Measurements from ENCODE around the gene RAB5A. TPM values are rescaled to one million over a fixed set of nuclear protein-coding genes. Genes with fewer than 3 reads are reported as not detected.

Gene RAB5A
- total and polyA plus RNA-seq, 2 donors (not counting 3 experiments of a cell fraction or from before 2014, with no cell fraction given), result 20.6 to 63.8 TPM

DNA sequence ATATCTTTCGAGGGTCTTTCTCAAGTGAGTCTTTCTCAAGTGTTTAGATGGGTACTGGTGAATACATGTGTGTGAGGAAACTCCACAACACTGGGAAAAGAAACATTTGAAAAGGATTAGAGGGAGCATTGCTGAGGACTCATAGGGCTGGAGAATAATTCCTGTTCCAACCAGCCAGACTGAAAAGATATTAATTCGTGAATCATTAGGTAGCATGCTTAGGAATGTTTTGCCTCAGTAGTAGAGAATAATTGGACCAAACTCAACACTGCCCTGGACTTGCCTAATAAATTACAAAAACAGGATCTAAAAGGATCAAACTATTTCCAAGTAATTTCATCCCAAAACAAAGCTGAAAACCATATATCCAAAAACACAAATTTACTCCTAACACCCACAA, 47.9 kb downstream of the RAB5A start:
- H4K20me1 ChIP-seq (replicated peaks; ENCODE audit: control insufficient read depth, extremely low read depth, insufficient read depth, low read length), result no peaks in the 10 kb centered on the region
- H3K9me3 ChIP-seq (replicated peaks; ENCODE audit: control insufficient read depth, insufficient read depth, low read length), result no peaks in the 10 kb centered on the region
- no peak overlapping the region for H3K4me2 ChIP-seq (ENCODE audit: insufficient read depth, low read length)
- H3K36me3 ChIP-seq (ENCODE audit: control insufficient read depth in 2 of 2, extremely low read depth in 1 of 2, insufficient read depth in 2 of 2, low read length in 2 of 2), result no peaks in the 10 kb centered on the region
- no TSS peak for BruUV-seq (replicated peaks)
- no peak overlapping the region for H2AFZ ChIP-seq (ENCODE audit: low read depth, low read length)
- FAIRE-seq, result no peak
- CTCF ChIA-PET, result interaction anchor here (1.2 to 1.7 kb wide), 2 partner anchors 9 to 34 kb away, joined by 3 to 7 read pairs; no protein-coding TSS in a partner anchor
- intact Hi-C loops (cut with micrococcal nuclease), result no loop called here
- H3K27me3 ChIP-seq (ENCODE audit: control insufficient read depth in 2 of 2, insufficient read depth in 2 of 2, low read length in 2 of 2), result no peaks in the 10 kb centered on the region
- POLR2A ChIA-PET, result no interaction called here
- H3K4me1 ChIP-seq (ENCODE audit: control insufficient read depth, extremely low read depth, insufficient read depth, low read length), result no peaks in the 10 kb centered on the region
- H3K9me1 ChIP-seq (replicated peaks; ENCODE audit: control insufficient read depth, extremely low read depth, insufficient read depth, low read length), result no peaks in the 10 kb centered on the region
- no peak overlapping the region for H3K9ac ChIP-seq (replicated peaks; ENCODE audit: extremely low read depth, insufficient read depth, low read length)
- H3K79me2 ChIP-seq (ENCODE audit: control insufficient read depth, insufficient read depth, low read length), result no peaks in the 10 kb centered on the region
- DNase-seq (ENCODE audit: low read depth, low spot score), result no peak
- no peak for TF ChIP-seq CTCF (IDR thresholded peaks at IDR 0.05; ENCODE audit: extremely low read depth in 1 of 2, insufficient read depth in 1 of 2, low read depth in 1 of 2, low read length in 2 of 2)
- TF ChIP-seq POLR2AphosphoS5 (IDR thresholded peaks at IDR 0.05; ENCODE audit: insufficient read depth, low read depth, low read length), result no peak
- TF ChIP-seq MAX (IDR thresholded peaks at IDR 0.05; ENCODE audit: insufficient read depth, insufficient read length), result no peak
- no peak overlapping the region for H3K4me3 ChIP-seq (replicated peaks in 1 of 3; ENCODE audit: insufficient read depth in 1 of 3, low read depth in 1 of 3, low read length in 3 of 3)
- dilution Hi-C loops (cut with MboI; ENCODE audit: extremely low pct_ligation_motif_present, low sequenced_read_pairs), result no loop called here
- H3K27ac ChIP-seq (ENCODE audit: insufficient read depth, low read depth, low read length), result no peak overlapping the region

- DNase-seq (ENCODE audit: low read depth, low spot score), result no peak
- no peaks in the 10 kb centered on the region for H3K36me3 ChIP-seq (ENCODE audit: control insufficient read depth in 2 of 2, extremely low read depth in 1 of 2, insufficient read depth in 2 of 2, low read length in 2 of 2)
- H3K27me3 ChIP-seq (ENCODE audit: control insufficient read depth in 2 of 2, insufficient read depth in 2 of 2, low read length in 2 of 2), result no peaks in the 10 kb centered on the region
- CTCF ChIA-PET, result no interaction called here
- intact Hi-C loops (cut with micrococcal nuclease), result no loop called here
- H3K4me1 ChIP-seq (ENCODE audit: control insufficient read depth, extremely low read depth, insufficient read depth, low read length), result no peaks in the 10 kb centered on the region
- no peak overlapping the region for H3K4me3 ChIP-seq (replicated peaks in 1 of 3; ENCODE audit: insufficient read depth in 1 of 3, low read depth in 1 of 3, low read length in 3 of 3)
- no peak overlapping the region for H3K9ac ChIP-seq (replicated peaks; ENCODE audit: extremely low read depth, insufficient read depth, low read length)
- no peak overlapping the region for H2AFZ ChIP-seq (ENCODE audit: low read depth, low read length)
- H3K9me3 ChIP-seq (replicated peaks; ENCODE audit: control insufficient read depth, insufficient read depth, low read length), result no peaks in the 10 kb centered on the region
- no peaks in the 10 kb centered on the region for H3K79me2 ChIP-seq (ENCODE audit: control insufficient read depth, insufficient read depth, low read length)
- POLR2A ChIA-PET, result no interaction called here
- no peak for TF ChIP-seq MYC (IDR thresholded peaks at IDR 0.05; ENCODE audit: low read depth, low read length)
- no peak for TF ChIP-seq POLR2AphosphoS5 (IDR thresholded peaks at IDR 0.05; ENCODE audit: insufficient read depth, low read depth, low read length)
- TF ChIP-seq EZH2 (IDR thresholded peaks at IDR 0.05; ENCODE audit: borderline replicate concordance, low read depth, low read length, severe bottlenecking), result no peak
- TF ChIP-seq JUN (IDR thresholded peaks at IDR 0.05; ENCODE audit: borderline replicate concordance, insufficient read depth, insufficient read length, low read depth), result no peak
- TF ChIP-seq POLR2A (IDR thresholded peaks at IDR 0.05; ENCODE audit: low read depth, low read length), result no peak
- TF ChIP-seq CTCF (IDR thresholded peaks at IDR 0.05; ENCODE audit: extremely low read depth in 1 of 2, insufficient read depth in 1 of 2, low read depth in 1 of 2, low read length in 2 of 2), result no peak
- no peak for TF ChIP-seq GATA2 (IDR thresholded peaks at IDR 0.05; ENCODE audit: insufficient read depth, insufficient read length, low read depth, low read length)
- no peak for TF ChIP-seq MAX (IDR thresholded peaks at IDR 0.05; ENCODE audit: insufficient read depth, insufficient read length)
- no peak for TF ChIP-seq FOS (IDR thresholded peaks at IDR 0.05; ENCODE audit: borderline replicate concordance, insufficient read depth, low read length)
- H3K4me2 ChIP-seq (ENCODE audit: insufficient read depth, low read length), result no peak overlapping the region
- FAIRE-seq, result no peak
- no peaks in the 10 kb centered on the region for H4K20me1 ChIP-seq (replicated peaks; ENCODE audit: control insufficient read depth, extremely low read depth, insufficient read depth, low read length)
- no peak overlapping the region for H3K27ac ChIP-seq (ENCODE audit: insufficient read depth, low read depth, low read length)
- BruUV-seq (replicated peaks), result no TSS peak
- no peaks in the 10 kb centered on the region for H3K9me1 ChIP-seq (replicated peaks; ENCODE audit: control insufficient read depth, extremely low read depth, insufficient read depth, low read length)
- dilution Hi-C loops (cut with MboI; ENCODE audit: extremely low pct_ligation_motif_present, low sequenced_read_pairs), result no loop called here
Measured at GRCh38 chr3:19997502-19997901, 50.6 kb downstream of the RAB5A start.

All from endothelial cell of umbilical vein (primary cell).